Stimulated activated memory B cell treated with anti-CD40 and anti-IgM and Interleukin-4, amounts not matched to agents 10 μg/mL and 1 μg/mL and 100 μg/mL, for 72 hours (primary cell): ENCODE results near the gene SPATA32.

Experiments used
- ATAC-seq: fragments of 150-1000 bp; cut with Tn5 transposase; 2 replicates; pipeline ENCODE4 v1.10.0; 2021
- H3K27ac Mint-ChIP-seq: one replicate; pipeline ENCODE4 v1.8.0; 2022; ENCODE audit warnings: mild to moderate bottlenecking, mixed read lengths
- H3K27me3 Mint-ChIP-seq: one replicate; pipeline ENCODE4 v1.8.0; 2022; ENCODE audit warnings: mixed read lengths
- H3K36me3 Mint-ChIP-seq: one replicate; pipeline ENCODE4 v1.8.0; 2022; ENCODE audit warnings: mixed read lengths
- H3K4me1 Mint-ChIP-seq: one replicate; pipeline ENCODE4 v1.8.0; 2022; ENCODE audit warnings: mixed read lengths
- H3K4me3 Mint-ChIP-seq: one replicate; pipeline ENCODE4 v1.8.0; 2022; ENCODE audit warnings: mild to moderate bottlenecking, moderate library complexity, mixed read lengths
- H3K9me3 Mint-ChIP-seq: one replicate; pipeline ENCODE4 v1.8.0; 2022; ENCODE audit warnings: mixed read lengths

The SPATA32 gene

DNA sequence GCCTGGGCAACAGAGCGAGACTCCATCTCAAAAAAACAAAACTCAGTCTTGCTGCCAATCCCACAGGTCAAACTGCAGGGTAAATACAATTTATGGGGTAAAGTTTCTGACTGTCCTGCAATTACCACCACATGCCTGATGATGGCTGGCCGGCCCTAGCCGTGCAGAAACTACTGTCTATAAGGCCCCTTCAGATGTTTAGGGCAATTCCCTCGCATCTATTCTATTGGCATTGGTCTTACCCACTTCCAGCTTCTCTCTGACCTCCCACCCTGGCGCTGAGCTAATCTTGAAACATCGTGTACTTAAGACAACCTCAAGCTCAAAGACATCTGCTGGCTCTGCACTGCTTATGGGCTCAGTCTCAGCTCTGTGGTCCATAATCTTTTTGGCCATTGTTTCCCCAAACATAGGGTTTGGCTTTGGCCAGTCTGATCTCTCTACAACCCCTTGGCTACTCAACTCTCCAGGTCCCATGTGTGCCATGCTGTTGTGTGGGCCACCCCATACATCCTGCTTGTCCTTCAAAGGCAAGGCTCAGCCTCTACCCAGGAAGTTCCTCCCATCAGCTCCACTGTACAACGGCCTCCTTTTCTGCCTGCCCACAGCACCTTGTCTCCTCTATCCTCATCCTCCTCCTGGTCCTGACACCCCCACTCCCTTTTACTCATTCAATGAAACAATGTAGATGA, 38.3 kb upstream of the SPATA32 start:
- Mint-ChIP-seq H3K27me3 (no peaks in the 10 kb centered on the region), H3K4me1 (peaks cover 92% of the 10 kb centered on the region), H3K36me3 (peaks cover 64% of the 10 kb centered on the region), H3K27ac (peak overlapping the region; percentile 83), H3K9me3 (no peaks in the 10 kb centered on the region), H3K4me3 (peak overlapping the region; percentile 53)
- ATAC-seq: no peak

DNA sequence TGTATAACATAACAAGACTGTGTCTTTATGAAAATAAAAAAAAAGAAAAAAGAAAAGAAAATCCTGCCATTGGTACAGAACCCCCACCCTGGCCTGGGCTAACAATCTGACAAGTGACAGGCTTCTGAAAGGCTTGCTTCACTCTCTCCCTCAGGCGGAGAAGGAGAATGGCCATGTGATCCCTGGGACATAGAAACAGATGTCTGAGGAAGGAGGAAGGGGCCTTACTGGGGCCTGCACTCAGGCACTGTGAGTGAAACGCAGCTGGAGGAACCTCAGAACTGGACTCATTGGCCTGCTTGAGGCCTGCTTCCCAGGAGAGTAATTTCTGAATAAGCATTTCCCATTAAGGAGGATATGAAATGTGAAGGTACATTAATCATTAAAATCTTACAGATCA, 37.5 kb upstream of the SPATA32 start:
- H3K36me3 Mint-ChIP-seq: peaks cover 62% of the 10 kb centered on the region
- peak overlapping the region; percentile 83 for H3K27ac Mint-ChIP-seq
- peaks cover 95% of the 10 kb centered on the region for H3K4me1 Mint-ChIP-seq
- no peaks in the 10 kb centered on the region for H3K9me3 Mint-ChIP-seq
- H3K27me3 Mint-ChIP-seq: no peaks in the 10 kb centered on the region
- peak overlapping the region; percentile 47 for H3K4me3 Mint-ChIP-seq
- ATAC-seq: no peak

DNA sequence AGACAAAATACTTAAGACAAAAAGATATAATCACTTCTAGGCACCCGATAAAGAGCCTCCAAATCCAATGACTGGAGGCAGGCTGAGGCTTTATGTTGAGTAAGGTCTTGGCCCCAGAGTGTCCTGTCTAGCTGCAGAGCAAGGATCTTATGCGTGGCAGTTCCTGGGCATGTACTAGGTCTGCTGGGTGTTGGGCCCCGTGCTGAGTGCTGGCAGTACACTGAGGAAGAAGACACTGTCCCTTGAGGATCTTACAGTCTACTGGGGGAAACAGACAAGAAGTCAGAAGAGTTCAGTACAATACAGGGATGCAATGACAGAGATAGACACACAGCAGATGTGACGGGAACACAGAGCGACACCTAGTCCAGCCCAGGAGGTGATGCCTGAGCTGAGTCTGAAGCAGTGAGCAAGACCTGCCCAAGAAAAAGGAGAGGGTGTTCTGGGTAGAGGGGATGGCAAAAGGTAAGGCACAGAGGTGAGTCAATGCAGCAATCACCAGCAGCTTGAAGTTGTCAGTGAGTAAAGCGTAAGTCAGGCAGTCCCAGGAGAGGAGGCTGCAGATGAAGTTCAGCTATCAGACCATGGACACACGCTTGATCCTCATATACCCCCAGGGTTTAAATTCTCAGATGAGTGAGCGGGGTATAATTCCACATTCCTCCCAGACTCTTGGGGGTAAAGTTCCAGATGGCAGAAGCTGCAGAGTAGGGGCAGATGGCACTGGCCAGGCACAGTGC, 36.8 kb upstream of the SPATA32 start:
- peak overlapping the region; percentile 83 for H3K27ac Mint-ChIP-seq
- H3K4me3 Mint-ChIP-seq: peak overlapping the region; percentile 51
- H3K27me3 Mint-ChIP-seq: no peaks in the 10 kb centered on the region
- H3K4me1 Mint-ChIP-seq: peaks cover 96% of the 10 kb centered on the region
- peaks cover 63% of the 10 kb centered on the region for H3K36me3 Mint-ChIP-seq
- no peaks in the 10 kb centered on the region for H3K9me3 Mint-ChIP-seq
- peak; percentile 1 for ATAC-seq

DNA sequence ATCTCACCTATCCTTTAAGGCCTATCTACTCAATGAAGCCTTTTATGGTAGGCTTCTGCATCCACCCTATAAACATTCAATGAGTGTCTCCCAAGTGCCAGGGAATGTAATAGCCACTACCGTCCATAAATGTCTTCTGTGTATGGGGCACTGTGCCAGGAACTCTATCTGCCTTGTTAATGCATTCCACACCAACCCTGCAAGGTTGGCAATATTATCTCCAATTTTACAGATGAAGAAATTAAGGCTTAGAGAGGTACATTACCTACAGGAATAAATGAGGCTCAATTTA, 34.9 kb upstream of the SPATA32 start:
- Mint-ChIP-seq H3K27me3 (no peaks in the 10 kb centered on the region), H3K4me3 (peak overlapping the region; percentile 26), H3K9me3 (no peaks in the 10 kb centered on the region), H3K4me1 (peaks cover 98% of the 10 kb centered on the region), H3K27ac (peak overlapping the region; percentile 83), H3K36me3 (peaks cover 71% of the 10 kb centered on the region)
- no peak for ATAC-seq

DNA sequence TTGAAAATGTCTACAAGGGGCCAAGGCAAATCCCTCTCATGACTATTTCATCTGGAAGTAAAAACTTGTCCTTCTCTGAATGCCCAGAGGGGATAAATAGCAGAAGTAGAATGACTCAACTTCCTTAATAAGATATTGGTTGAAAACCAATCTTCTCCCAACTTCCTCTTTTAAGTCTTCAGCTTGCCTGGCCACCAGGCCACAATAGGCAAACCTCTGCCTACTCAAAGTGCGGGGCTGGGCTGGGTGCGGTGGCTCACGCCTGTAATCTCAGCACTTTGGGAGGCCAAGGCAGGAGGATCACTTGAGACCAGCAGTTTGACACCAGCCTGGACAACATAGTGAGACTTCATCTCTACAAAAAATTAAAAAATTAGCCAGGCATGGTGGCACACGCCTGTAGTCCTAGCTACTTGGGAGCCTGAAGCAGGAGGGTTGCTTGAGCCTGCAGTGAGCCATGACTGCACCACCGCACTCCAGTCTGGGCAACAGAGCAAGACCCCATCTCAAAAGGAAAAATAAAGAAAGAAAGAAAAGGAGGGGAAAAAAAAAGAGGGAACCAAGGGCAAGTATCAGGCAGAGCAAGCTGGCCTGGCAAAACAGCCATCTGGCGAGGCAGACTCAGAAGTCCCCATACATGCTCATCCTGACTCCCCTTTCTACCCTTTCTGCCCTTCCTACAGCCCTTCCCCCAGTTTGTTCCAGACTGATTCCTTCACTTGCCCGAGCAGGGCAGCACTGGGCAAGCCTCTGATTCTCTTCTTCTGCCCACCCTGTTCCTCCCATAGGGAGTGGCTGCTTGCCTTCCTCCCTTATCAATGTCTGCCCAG, 34.3 kb upstream of the SPATA32 start:
- Mint-ChIP-seq H3K9me3 (no peaks in the 10 kb centered on the region), H3K27me3 (no peaks in the 10 kb centered on the region), H3K4me3 (peak overlapping the region; percentile 26), H3K4me1 (peaks cover 98% of the 10 kb centered on the region), H3K36me3 (peaks cover 72% of the 10 kb centered on the region), H3K27ac (peak overlapping the region; percentile 83)
- ATAC-seq: peak; percentile 87

DNA sequence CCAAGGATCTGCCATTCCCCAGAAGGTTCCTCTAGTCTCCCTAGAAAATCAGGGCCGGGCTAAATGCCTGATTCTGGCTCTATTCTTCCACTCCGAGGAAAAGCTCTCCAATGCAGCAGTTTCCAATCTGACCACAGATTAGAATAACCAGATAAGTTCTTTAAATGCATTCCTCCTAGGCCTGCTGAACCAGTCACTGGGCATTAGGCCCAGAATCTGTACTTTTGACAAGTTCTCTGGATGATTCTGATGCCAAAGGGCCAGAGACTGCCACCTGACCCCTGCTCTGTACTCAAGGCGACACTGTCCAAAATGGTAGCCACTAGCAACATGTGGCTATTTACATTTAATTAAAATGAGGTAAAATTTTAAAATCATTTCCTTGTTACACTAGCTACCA, 32.6 kb upstream of the SPATA32 start:
- Mint-ChIP-seq H3K9me3 (no peaks in the 10 kb centered on the region), H3K27ac (peak overlapping the region; percentile 75), H3K36me3 (peaks cover 80% of the 10 kb centered on the region), H3K4me3 (no peak overlapping the region), H3K4me1 (peaks cover 98% of the 10 kb centered on the region), H3K27me3 (no peaks in the 10 kb centered on the region)
- ATAC-seq: no peak

DNA sequence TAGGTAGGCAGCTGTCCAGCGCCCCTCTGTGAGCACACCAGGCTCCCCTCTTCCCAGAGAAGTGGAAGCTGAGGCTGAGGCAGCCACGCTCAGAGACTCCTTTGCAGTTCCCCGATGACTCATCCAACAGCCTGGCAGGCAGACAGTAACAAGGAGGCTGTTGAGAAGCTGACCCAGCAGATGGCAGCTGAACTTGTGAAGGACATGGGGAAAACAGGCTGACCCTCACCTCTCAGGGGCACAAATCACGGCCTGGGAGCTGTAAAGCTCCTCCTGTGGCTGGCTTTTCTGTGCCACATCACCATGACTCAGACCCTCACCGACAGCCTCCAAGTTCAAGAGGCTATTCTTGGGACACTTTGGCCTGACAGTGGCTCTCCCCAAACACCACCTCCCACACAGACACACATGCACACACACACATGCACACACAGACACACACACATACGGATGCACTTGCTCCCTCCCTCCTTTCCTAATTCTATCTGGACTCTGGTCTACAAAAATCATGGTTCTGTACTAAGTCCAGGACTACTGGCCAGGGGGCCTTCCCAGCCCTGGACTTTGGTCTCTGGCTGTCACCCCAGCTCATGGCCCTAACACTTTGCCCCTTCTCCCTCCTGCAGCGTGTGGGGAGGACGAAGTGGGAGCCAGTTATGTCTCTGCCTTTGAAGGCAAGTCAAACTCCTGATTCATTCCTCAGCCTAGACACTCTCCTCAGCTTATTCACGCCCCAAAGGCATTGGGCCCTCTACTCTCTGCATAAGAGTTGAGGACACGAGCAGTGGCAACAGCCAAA, 31.7 kb upstream of the SPATA32 start:
- Mint-ChIP-seq H3K36me3 (peaks cover 81% of the 10 kb centered on the region), H3K4me3 (peak overlapping the region; percentile 44), H3K27me3 (no peaks in the 10 kb centered on the region), H3K4me1 (peaks cover 98% of the 10 kb centered on the region), H3K9me3 (no peaks in the 10 kb centered on the region), H3K27ac (peak overlapping the region; percentile 75)
- ATAC-seq: peak; percentile 51

- peak overlapping the region; percentile 60 for H3K4me3 Mint-ChIP-seq
- H3K9me3 Mint-ChIP-seq: no peaks in the 10 kb centered on the region
- H3K27ac Mint-ChIP-seq: peak overlapping the region; percentile 75
- peaks cover 90% of the 10 kb centered on the region for H3K4me1 Mint-ChIP-seq
- no peaks in the 10 kb centered on the region for H3K27me3 Mint-ChIP-seq
- ATAC-seq: no peak
- peaks cover 76% of the 10 kb centered on the region for H3K36me3 Mint-ChIP-seq
These were observed 31.0 kb upstream of the SPATA32 start for GRCh38 chr17:45292696-45293412.

- peak overlapping the region; percentile 32 for H3K4me3 Mint-ChIP-seq
- H3K4me1 Mint-ChIP-seq: peaks cover 75% of the 10 kb centered on the region
- no peaks in the 10 kb centered on the region for H3K27me3 Mint-ChIP-seq
- H3K36me3 Mint-ChIP-seq: peaks cover 74% of the 10 kb centered on the region
- peak overlapping the region; percentile 75 for H3K27ac Mint-ChIP-seq
- ATAC-seq: no peak
- no peaks in the 10 kb centered on the region for H3K9me3 Mint-ChIP-seq
These were observed 29.4 kb upstream of the SPATA32 start for GRCh38 chr17:45291171-45291805.

DNA sequence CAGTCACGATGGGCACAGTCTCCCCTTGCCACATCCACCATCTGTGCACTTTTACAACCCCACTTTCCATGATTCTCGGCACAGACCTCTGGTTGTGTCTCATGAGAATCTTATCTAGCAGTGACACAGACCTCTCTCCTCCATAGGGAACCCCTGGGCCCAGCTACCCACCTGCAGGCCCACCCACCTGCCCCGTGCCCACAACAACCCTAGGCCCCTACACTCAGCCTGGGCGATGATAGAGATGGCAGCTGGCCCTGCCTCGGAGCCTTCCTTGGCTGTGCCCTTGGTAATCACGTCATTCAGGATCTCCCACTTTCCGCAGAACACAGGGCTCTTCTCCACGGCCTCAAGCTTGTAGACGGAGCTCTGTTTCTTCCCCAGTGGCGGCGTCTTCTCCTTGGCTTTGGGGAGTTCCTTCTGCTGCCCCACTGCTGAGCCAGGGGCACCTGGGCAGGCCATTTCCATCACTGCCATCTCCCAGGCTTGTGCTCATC, 28.4 kb upstream of the SPATA32 start:
- H3K4me3 Mint-ChIP-seq: no peak overlapping the region

GRCh38 chr17:45289301-45290268, 27.7 kb upstream of the SPATA32 start:
- Mint-ChIP-seq H3K4me3 (no peak overlapping the region), H3K27ac (peak overlapping the region; percentile 75), H3K4me1 (peaks cover 68% of the 10 kb centered on the region), H3K36me3 (peaks cover 74% of the 10 kb centered on the region), H3K27me3 (no peaks in the 10 kb centered on the region), H3K9me3 (no peaks in the 10 kb centered on the region)
- no peak for ATAC-seq

More for the DNA sequence above, 28.4 kb upstream of the SPATA32 start:
- no peaks in the 10 kb centered on the region for H3K27me3 Mint-ChIP-seq
- H3K9me3 Mint-ChIP-seq: no peaks in the 10 kb centered on the region
- peaks cover 71% of the 10 kb centered on the region for H3K36me3 Mint-ChIP-seq
- peaks cover 65% of the 10 kb centered on the region for H3K4me1 Mint-ChIP-seq
- peak overlapping the region; percentile 75 for H3K27ac Mint-ChIP-seq
- no peak for ATAC-seq

- peak overlapping the region; percentile 41 for H3K4me3 Mint-ChIP-seq
- H3K9me3 Mint-ChIP-seq: no peaks in the 10 kb centered on the region
- peak overlapping the region; percentile 19 for H3K27ac Mint-ChIP-seq
- peaks cover 68% of the 10 kb centered on the region for H3K4me1 Mint-ChIP-seq
- H3K27me3 Mint-ChIP-seq: no peaks in the 10 kb centered on the region
- ATAC-seq: no peak
- peaks cover 78% of the 10 kb centered on the region for H3K36me3 Mint-ChIP-seq
These were observed 26.9 kb upstream of the SPATA32 start for GRCh38 chr17:45288825-45289224.
